Fibroblast of lung (primary cell): ENCODE data around the gene ICA1. TPM values are rescaled to one million over a fixed set of nuclear protein-coding genes. Genes with fewer than 3 reads are reported as not detected.

Source experiments
- DNase-seq, 2 donors: peaks; one replicate each; pipeline versions ENCODE4 v3.0.0 to v3.0.0-alpha.2; 2010; ENCODE audit warnings: low read depth in 2 of 2
- H2AFZ ChIP-seq: 2 replicates; pipeline ENCODE4 v1.5.1; 2012; ENCODE audit warnings: low read length, control low read depth, inconsistent platforms
- H3K27ac ChIP-seq: 2 replicates; pipeline ENCODE4 v1.5.1; 2011; ENCODE audit warnings: low read length, control low read depth; ENCODE audit not compliant: insufficient read depth
- H3K27me3 ChIP-seq: 2 replicates; pipeline ENCODE4 v1.5.1; 2011; ENCODE audit warnings: mild to moderate bottlenecking, low read length; ENCODE audit not compliant: control insufficient read depth, insufficient read depth
- H3K36me3 ChIP-seq: 2 replicates; pipeline ENCODE4 v1.5.1; 2011; ENCODE audit warnings: low read length; ENCODE audit not compliant: control insufficient read depth, insufficient read depth
- H3K4me1 ChIP-seq: 2 replicates; pipeline ENCODE4 v1.5.1; 2011; ENCODE audit warnings: low read length; ENCODE audit not compliant: control insufficient read depth, insufficient read depth; ENCODE audit errors: extremely low read depth
- H3K4me2 ChIP-seq: 2 replicates; pipeline ENCODE4 v1.5.1; 2011; ENCODE audit warnings: low read length, control low read depth; ENCODE audit not compliant: insufficient read depth; ENCODE audit errors: extremely low read depth
- H3K4me3 ChIP-seq, 4 experiments: fragments of 200-600 bp in 1 of 4; sonication (generic) in 1 of 4; replicated peaks in 1 of 4; 2 replicates each; pipeline ENCODE4 v1.5.1; 2011 to 2016; ENCODE audit warnings: low read length in 4 of 4, low read depth in 3 of 4, mild to moderate bottlenecking in 3 of 4, control low read depth in 2 of 4, inconsistent platforms in 1 of 4, mixed read lengths in 1 of 4; ENCODE audit not compliant: insufficient read depth in 1 of 4; ENCODE audit errors: control extremely low read depth in 1 of 4
- H3K79me2 ChIP-seq: 2 replicates; pipeline ENCODE4 v1.5.1; 2012; ENCODE audit warnings: mild to moderate bottlenecking, low read length, inconsistent platforms; ENCODE audit not compliant: control insufficient read depth, insufficient read depth
- H3K9ac ChIP-seq: 2 replicates; pipeline ENCODE4 v1.5.1; 2011; ENCODE audit warnings: mild to moderate bottlenecking, low read length, control low read depth; ENCODE audit not compliant: insufficient read depth
- H3K9me3 ChIP-seq: 2 replicates; pipeline ENCODE4 v1.5.1; 2012; ENCODE audit warnings: low read depth, low read length; ENCODE audit not compliant: control insufficient read depth, insufficient read depth
- H4K20me1 ChIP-seq: 2 replicates; pipeline ENCODE4 v1.5.1; 2011; ENCODE audit warnings: low read length; ENCODE audit not compliant: control insufficient read depth, insufficient read depth; ENCODE audit errors: extremely low read depth
- EZH2 ChIP-seq: IDR thresholded peaks from 2 replicates; pipeline ENCODE4 v1.5.1; 2012; ENCODE audit warnings: low read length, control low read depth, mild to moderate bottlenecking; ENCODE audit errors: missing control alignments
- polyA plus RNA-seq, 2 donors: library from polyadenylated mRNA; depleted of rRNA in 1 of 2; stranded (reverse) in 1 of 2; unstranded in 1 of 2; fragments of >200 nt; gene quantifications; 2 replicates each; pipeline ENCODE4 v1.2.1, GENCODE V29; 2011 to 2012; ENCODE audit warnings: missing spikeins in 1 of 2
- total RNA-seq: library from RNA; depleted of rRNA; stranded (reverse); fragments of >200 nt; gene quantifications from 2 replicates; pipeline ENCODE4 v1.2.1, GENCODE V29; 2014
- TF ChIP-seq, protein P1 (sequence below), 2 donors: IDR thresholded peaks in 1 of 2; conservative IDR thresholded peaks in 1 of 2; 1 replicate in 1 of 2; 2 replicates in 1 of 2; pipeline ENCODE4 v1.5.1; 2011 to 2012; ENCODE audit warnings: low read length in 2 of 2, control low read depth in 1 of 2, inconsistent platforms in 1 of 2, low read depth in 1 of 2, mild to moderate bottlenecking in 1 of 2

ICA1 gene
- total and polyA plus RNA-seq, 2 donors (not counting 1 experiment from before 2014, with no cell fraction given): 0.17 TPM; not detected in 1

DNA sequence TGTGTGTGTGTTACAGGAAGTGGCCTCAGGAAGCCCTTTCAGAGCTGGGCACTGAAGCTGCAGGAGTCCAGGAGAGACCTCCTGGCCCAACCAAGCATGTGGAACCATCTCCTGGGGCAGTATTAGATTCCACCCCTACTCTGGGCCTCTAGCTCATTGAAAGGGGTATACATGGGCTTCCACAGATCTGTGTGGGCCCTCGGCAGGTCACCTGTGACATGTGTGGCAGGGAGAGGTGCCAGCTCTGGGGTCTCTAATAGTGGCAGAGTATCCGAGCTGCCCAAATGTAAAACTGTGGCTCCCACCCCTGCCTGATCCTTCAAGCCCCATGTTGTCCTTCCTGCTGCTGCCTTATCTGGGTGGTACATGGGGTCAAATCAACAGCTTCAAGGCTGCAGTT is 149.3 kb downstream of the ICA1 start:
- no peak overlapping the region for H3K4me3 ChIP-seq
- H4K20me1 ChIP-seq: no peaks in the 10 kb centered on the region

DNA sequence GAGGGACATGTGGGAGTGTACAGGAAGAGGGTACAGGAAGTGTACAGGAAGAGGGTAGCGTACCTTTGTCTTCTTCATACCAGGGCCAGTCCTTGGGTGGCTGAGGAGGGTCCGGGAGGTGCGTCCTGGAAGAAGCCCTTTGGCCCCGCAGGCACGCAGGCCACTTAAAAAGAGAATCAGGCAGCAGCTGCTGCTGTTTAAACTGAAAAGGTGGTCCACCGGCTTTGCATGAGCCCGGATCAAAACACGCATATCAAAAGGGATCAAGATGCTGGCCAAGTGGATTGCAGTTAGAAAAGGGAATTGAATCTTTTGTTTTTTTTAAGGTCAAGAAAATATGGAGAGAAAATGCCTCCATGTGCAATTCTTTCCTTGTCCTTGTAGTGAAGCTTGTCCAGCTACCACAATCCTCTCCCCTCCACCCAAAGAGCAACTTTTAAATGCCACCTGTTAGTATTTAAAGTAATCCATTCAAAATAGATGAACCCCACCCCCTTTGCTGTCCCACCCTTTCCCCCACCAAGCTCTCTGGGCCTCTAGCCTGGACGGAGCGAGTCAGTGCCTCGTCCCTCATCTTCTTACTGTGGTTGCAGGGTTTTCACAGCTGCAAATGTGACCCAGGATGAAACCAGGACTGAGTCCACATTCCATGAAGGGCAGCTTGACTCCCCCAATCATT is 150.5 kb downstream of the ICA1 start:
- no peak for DNase-seq

More for the DNA sequence above, 149.3 kb downstream of the ICA1 start:
- H3K36me3 ChIP-seq: no peaks in the 10 kb centered on the region
- no peak overlapping the region for H3K9ac ChIP-seq
- no peak overlapping the region for H3K4me2 ChIP-seq
- no peak overlapping the region for H2AFZ ChIP-seq
- H3K27ac ChIP-seq: no peak overlapping the region
- no peaks in the 10 kb centered on the region for H3K27me3 ChIP-seq
- no peaks in the 10 kb centered on the region for H3K9me3 ChIP-seq
- DNase-seq: no peak
- TF ChIP-seq, protein P1, sequence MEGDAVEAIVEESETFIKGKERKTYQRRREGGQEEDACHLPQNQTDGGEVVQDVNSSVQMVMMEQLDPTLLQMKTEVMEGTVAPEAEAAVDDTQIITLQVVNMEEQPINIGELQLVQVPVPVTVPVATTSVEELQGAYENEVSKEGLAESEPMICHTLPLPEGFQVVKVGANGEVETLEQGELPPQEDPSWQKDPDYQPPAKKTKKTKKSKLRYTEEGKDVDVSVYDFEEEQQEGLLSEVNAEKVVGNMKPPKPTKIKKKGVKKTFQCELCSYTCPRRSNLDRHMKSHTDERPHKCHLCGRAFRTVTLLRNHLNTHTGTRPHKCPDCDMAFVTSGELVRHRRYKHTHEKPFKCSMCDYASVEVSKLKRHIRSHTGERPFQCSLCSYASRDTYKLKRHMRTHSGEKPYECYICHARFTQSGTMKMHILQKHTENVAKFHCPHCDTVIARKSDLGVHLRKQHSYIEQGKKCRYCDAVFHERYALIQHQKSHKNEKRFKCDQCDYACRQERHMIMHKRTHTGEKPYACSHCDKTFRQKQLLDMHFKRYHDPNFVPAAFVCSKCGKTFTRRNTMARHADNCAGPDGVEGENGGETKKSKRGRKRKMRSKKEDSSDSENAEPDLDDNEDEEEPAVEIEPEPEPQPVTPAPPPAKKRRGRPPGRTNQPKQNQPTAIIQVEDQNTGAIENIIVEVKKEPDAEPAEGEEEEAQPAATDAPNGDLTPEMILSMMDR (conservative IDR thresholded peaks at IDR 0.05 in 1 of 2, IDR thresholded peaks at IDR 0.05 in 1 of 2; ENCODE audit: low read depth in 1 of 2, low read length in 2 of 2): no peak
- TF ChIP-seq EZH2: no peak
- H3K4me1 ChIP-seq: no peaks in the 10 kb centered on the region
- no peaks in the 10 kb centered on the region for H3K79me2 ChIP-seq

DNA sequence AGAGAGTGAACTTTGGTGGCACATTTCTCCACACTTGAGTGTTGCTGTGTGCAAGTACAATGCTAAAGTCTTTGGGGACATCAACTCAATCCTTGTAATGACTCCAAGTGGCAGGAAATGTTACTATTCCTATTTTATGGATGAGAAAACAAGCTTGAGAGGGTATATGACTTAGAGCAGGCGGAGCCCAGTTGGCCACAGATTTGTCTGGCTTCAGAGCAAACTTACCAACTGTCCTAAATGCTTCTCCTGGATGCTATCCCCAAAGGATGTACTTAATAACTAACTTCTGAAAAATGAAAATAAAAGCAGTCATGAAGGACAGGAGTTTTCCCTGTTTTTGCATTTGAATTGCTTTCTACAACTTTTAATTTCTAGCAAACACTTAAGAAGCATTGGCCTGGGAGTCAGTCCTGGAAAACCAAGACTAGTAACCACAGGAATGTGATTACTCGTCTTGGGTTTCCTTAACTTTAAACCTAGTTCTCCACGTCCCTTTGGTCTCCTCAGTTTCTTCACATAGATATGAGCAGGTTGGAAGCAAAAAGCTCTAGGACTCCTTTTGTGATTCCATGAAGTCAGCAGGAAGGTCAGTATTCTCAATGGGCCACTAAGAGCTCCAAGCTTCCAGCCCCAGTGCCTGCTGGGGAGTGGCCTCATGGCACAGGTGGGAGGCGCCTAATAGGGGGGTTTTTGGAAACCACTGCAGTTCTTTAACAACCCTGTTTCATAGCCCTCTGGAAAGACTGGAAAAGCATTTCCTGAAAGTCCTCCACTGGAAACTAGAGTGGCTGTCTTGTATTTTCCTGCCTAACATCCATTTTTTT is 152.6 kb downstream of the ICA1 start:
- peak; percentile 50 to 80 for DNase-seq
- no peak overlapping the region for H3K9ac ChIP-seq
- no peak overlapping the region for H3K4me3 ChIP-seq
- TF ChIP-seq, protein P1 (conservative IDR thresholded peaks at IDR 0.05 in 1 of 2, IDR thresholded peaks at IDR 0.05 in 1 of 2; ENCODE audit: low read depth in 1 of 2, low read length in 2 of 2): no peak
- TF ChIP-seq EZH2: no peak
- H2AFZ ChIP-seq: no peak overlapping the region
- no peaks in the 10 kb centered on the region for H3K36me3 ChIP-seq
- H3K27me3 ChIP-seq: no peaks in the 10 kb centered on the region
- no peaks in the 10 kb centered on the region for H3K9me3 ChIP-seq
- H3K79me2 ChIP-seq: no peaks in the 10 kb centered on the region
- H3K27ac ChIP-seq: no peak overlapping the region
- no peaks in the 10 kb centered on the region for H3K4me1 ChIP-seq
- H3K4me2 ChIP-seq: no peak overlapping the region
- no peaks in the 10 kb centered on the region for H4K20me1 ChIP-seq

More for the DNA sequence above, 150.5 kb downstream of the ICA1 start:
- H3K9me3 ChIP-seq: no peaks in the 10 kb centered on the region
- H3K4me3 ChIP-seq: no peak overlapping the region
- H3K4me2 ChIP-seq: no peak overlapping the region
- H3K9ac ChIP-seq: no peak overlapping the region
- H4K20me1 ChIP-seq: no peaks in the 10 kb centered on the region
- no peak overlapping the region for H3K27ac ChIP-seq
- no peaks in the 10 kb centered on the region for H3K36me3 ChIP-seq
- no peak for TF ChIP-seq EZH2
- TF ChIP-seq, protein P1 (conservative IDR thresholded peaks at IDR 0.05 in 1 of 2, IDR thresholded peaks at IDR 0.05 in 1 of 2; ENCODE audit: low read depth in 1 of 2, low read length in 2 of 2): no peak
- H3K4me1 ChIP-seq: no peaks in the 10 kb centered on the region
- no peaks in the 10 kb centered on the region for H3K27me3 ChIP-seq
- H3K79me2 ChIP-seq: no peaks in the 10 kb centered on the region
- H2AFZ ChIP-seq: no peak overlapping the region
